Raji (cell line): Measurements from ENCODE around the gene MCM3AP.

ENCODE experiments used
- POLR2A ChIP-seq: IDR thresholded peaks from 2 replicates; pipeline ENCODE4 v1.6.1; 2011; ENCODE audit warnings: low read depth, low read length, control low read depth; ENCODE audit not compliant: insufficient read depth

Gene MCM3AP

DNA sequence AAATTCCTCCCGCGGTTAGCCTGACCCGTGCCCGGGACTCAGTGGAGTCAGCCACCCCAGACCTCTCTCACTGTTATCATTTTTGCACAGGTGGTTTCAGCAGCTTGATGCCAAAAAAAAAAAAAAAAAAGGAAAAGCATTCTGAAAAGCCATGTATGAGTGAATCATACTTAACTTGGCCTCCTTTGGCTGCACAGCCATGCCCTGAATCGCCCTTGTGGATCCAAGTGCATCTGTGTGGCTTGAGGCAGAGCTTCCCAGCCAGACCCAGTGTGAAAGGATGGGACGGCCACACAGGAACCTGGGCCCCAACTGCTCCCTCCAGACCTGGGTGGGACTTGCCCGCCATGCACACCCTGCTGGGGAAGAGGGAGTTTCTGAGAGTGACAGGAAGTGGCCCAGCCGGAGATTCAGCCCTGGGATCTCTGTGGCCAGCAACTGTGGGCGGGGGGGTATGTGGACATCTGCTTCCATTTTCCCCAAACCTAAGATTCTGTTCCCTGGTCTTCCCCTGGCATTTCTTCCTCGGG, 9.3 kb upstream of the MCM3AP start:
- no peak for TF ChIP-seq POLR2A

- TF ChIP-seq POLR2A: no peak
These were observed 6.2 kb upstream of the MCM3AP start for GRCh38 chr21:46291561-46291960.

GRCh38 chr21:46289655-46290179, 4.3 kb upstream of the MCM3AP start:
- no peak for TF ChIP-seq POLR2A

GRCh38 chr21:46287541-46287940, 2.1 kb upstream of the MCM3AP start:
- no peak for TF ChIP-seq POLR2A

GRCh38 chr21:46286648-46287002, 1.2 kb upstream of the MCM3AP start:
- no peak for TF ChIP-seq POLR2A

- peak; percentile 91 for TF ChIP-seq POLR2A
These were observed 593 bp upstream of the MCM3AP start, which contains the start of gene YBEY for GRCh38 chr21:46285761-46286647. Gene YBEY, plus strand, starts transcription at chr21:46286342. Its CDS starts 572 bp downstream, at chr21:46286914.

DNA sequence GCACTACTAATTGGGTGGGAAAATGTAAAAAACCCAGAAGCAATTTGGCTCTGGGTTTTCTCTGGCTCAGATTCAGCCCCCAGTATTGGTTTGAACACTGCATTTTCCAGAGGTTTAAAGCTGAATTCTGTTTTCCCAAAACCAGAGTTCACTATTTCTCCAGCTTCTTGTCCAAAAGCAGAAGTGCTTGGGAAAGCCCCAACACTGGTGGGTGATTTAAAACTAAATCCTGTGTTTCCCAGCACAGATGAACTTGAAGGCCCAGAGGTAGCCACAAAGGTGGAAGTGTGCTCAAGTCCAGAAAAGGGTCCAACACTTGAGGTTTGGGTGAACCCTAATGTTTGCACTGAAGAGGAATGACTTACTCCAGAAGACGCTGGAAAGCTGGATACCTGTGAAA, 678 bp downstream of the MCM3AP start:
- TF ChIP-seq POLR2A: no peak

DNA sequence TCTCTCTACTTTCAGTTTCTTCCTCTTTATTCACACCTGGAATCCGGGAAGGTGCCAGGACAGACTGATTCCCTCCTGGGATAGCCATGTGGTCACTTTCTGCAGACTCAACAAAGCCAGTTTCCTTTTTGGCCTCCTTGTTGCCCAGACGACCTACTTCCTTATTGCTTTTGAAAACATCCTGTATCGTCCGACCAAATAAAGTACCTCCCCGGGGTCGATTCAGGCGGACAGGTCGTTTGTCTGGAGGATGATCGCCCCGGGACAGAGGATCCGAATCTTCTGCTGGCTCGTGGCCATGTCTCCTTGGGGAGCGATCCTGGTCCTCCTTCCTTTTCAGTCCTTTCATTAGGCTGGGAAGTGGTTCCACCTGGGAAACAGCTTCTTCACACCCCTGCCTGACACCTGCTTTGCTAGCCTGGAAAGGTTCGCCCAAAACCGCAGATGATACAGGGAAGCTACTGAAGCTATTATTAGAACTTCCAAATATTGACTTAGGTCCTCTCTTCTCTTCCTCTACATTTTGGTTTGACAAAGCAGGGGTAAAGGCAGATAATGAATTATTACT, 1.2 kb downstream of the MCM3AP start:
- TF ChIP-seq POLR2A: no peak

DNA sequence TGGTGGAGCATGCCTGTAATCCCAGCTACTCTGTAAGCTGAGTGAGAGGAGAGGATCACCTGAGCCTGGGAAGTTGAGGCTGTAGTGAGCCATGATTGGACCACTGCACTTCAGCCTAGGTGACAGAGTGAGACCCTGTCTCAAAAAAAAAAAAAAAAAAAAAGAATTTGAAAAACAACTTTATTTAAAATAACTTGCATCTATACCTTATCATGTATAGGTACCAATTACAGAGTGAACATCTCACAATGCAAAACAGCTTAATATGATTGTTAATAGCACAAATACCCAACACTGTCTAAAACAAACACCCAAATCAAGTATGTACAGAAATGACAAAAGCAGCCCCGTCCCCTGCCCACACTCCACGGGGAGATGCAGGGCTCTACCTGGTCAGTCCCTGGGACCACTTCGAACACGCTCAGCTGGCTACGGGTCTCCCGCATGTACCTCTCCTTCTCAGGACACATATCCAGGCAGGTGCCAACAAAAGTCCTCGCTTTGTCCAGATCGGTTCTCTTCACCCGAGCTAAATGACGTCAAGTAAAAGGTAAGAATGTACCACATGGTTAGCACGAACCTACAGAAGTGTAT, 10.5 kb downstream of the MCM3AP start:
- no peak for TF ChIP-seq POLR2A

DNA sequence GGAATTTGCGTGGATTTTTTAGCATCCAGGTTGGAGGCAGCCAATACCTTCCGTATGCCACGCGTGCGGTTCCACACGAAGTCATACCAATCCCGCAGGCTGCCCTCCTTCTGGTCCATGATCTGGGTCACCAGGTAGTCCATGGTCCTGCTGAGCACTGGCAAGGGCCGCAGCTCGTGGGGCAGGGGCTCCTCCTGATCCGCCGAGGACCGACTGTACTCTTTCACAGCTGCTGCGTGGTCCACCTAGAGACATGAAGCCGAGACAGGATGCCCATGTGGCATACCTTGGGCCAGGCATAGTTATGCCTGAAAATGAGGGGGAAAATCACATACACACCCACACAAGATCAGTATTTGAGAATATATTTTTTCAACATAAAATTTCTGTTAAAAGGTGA, 12.1 kb downstream of the MCM3AP start:
- TF ChIP-seq POLR2A: no peak

DNA sequence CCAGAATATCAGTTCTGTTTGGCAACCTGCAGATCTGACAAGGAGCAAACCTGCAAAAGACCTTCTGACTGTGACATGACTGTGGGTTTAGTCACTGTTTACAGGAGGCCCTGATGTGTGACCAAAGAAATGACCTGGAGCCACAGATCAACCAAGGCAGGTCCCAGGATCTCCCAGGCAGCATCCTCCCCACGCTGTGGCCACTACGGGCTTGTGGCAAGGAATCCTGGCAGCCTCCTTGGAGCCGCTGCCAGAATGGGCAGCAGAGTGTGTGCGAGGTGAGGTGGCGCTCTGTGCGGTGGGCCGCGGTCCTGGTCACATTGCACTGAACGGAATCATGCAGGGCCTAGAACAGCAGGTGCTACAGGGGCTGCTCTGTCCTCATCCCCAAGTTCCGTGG, 15.9 kb downstream of the MCM3AP start:
- TF ChIP-seq POLR2A: no peak

- TF ChIP-seq POLR2A: no peak
These were observed 17.0 kb downstream of the MCM3AP start for GRCh38 chr21:46268371-46268770.

GRCh38 chr21:46266946-46267345, 18.5 kb downstream of the MCM3AP start:
- no peak for TF ChIP-seq POLR2A

GRCh38 chr21:46265736-46266525, 19.5 kb downstream of the MCM3AP start:
- no peak for TF ChIP-seq POLR2A

- TF ChIP-seq POLR2A: no peak
These were observed 20.7 kb downstream of the MCM3AP start for GRCh38 chr21:46264690-46265144.

- TF ChIP-seq POLR2A: no peak
These were observed 21.2 kb downstream of the MCM3AP start for GRCh38 chr21:46264046-46264689.
